D341Med (cell line): ENCODE data around the gene USP5.

Source experiments
- DNase-seq: peaks from one replicate; pipeline ENCODE4 v3.0.0; 2012; ENCODE audit warnings: low spot score

Gene USP5

DNA sequence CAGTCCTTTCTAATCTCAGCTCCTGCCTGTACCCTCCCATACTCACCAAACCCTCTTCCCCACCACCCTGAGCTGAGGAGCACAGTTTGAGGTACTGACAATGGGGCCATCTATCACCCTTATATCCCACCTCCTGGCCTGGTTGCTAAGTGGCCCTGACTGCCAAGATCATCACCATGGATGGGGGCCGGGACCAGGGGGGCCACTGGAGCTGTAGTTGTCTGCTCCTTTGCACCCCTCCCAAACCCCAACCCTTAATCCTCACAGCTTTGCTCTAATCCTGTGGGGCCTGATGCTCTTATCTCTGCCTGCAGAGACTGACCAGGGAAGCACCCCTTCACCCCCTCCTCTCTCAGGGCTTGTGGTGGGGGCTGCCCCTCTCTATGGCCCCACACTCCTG is 11.6 kb upstream of the USP5 start:
- DNase-seq: no peak

DNA sequence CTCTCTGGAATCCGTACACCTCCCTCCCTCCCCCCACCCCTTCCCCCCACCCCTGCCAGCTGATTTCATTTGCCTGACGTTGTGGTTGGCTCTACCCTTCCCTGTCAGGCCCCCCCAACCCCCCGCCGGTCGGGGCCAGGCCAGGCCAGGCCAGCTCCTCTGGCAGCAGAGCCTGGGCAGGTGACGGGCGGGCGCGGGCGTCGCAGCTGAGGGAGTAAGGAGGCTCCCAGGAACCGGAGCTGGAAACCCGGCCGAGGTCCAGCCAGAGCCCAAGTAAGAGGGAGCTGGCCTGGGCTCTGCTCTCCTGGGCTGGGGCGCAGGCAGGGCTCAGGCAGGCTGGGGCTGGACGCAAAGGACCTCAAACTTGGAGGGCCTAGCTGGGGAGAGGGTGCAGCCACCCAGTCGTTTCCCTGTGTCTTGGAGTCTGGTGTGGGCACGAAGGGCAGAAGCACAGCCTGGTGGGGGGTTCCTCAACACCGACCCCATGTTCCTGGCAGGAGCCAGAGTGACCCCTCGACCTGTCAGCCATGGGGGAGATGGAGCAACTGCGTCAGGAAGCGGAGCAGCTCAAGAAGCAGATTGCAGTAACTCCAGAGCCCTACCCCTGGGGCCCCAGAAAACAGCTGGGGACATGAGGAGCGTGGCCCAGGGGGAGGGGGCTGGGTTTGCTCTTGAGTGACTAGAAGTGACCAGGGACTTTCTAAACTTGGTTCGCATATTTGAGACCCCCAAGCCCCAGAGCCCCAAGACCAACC is 11.0 kb upstream of the USP5 start, which contains the start of gene GNB3:
Gene GNB3, plus strand, starts transcription at position 165 of the 755 bp plus-strand sequence. Its CDS starts 363 bp downstream, at position 528.
- peak; percentile 84 for DNase-seq

DNA sequence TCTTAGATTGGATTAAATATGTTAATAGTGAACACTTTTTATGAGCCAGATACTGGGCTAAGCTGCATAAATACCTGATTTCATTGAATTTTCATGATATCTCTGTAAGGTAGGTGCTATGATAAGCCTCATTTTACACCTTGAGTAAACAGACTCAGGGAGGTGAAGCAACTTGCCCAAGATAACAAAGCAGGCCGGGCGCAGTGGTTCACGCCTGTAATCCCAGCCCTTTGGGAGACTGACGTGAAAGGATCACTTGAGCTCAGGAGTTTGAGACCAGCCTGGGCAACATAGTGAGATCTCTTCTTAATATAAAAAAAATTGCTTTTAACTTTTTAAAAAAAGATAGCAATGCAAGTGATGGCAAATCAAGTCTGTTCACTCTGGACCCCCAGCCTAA is 9.9 kb upstream of the USP5 start:
- no peak for DNase-seq

DNA sequence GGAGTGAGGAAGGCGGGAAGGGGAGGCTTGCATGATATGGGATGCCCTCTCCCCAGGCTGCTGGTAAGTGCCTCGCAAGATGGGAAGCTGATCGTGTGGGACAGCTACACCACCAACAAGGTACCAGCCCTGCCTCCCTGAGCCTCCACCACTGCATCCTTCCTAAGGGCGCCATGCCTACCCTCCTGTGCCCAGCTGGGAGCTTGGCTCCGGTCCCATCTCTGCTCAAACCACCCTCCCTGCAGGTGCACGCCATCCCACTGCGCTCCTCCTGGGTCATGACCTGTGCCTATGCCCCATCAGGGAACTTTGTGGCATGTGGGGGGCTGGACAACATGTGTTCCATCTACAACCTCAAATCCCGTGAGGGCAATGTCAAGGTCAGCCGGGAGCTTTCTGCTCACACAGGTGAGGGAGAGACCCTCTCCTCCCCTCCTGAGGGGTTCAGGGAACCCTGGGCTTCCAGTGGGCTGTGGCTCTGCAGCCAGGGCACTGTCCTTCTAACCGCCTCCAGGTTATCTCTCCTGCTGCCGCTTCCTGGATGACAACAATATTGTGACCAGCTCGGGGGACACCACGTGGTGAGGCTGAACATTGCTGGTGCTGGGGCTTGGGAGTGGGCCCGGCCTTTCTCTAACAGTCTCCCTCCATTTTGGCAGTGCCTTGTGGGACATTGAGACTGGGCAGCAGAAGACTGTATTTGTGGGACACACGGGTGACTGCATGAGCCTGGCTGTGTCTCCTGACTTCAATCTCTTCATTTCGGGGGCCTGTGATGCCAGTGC is 8.6 kb upstream of the USP5 start:
- DNase-seq: peak; percentile 47

DNA sequence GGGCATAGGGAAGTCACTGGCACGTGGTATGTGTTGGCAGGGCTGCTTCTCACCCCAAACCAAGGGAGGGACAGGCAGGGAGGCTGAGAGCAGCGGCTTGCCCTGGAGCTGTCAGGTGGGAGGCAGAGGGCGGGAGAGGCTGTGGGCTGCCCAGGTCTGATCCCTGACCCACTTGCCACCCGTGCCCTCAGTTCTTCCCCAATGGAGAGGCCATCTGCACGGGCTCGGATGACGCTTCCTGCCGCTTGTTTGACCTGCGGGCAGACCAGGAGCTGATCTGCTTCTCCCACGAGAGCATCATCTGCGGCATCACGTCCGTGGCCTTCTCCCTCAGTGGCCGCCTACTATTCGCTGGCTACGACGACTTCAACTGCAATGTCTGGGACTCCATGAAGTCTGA is 6.6 kb upstream of the USP5 start:
- DNase-seq: no peak

DNA sequence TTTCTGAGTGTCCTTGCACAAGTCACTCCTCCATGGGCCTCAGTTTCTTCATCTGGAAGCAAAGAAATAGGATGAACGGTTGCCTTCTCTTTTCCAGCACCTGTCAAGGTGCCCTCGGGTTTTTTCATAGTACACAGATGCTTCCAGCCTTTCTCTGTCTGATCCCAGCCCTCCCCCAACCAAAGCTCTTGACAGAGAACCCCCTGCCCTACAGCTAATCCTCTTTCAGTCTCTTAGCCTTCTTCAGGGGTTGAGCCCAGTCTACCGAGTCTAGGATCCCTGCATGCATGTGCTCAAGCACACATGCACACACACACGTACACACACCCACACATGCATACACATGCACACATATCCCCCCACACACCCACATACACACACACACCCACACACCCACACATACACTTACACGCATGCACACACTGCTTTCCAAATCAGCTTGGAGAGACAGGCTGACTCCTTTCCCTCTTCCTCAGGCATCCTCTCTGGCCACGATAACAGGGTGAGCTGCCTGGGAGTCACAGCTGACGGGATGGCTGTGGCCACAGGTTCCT is 5.6 kb upstream of the USP5 start:
- peak; percentile 64 for DNase-seq

DNA sequence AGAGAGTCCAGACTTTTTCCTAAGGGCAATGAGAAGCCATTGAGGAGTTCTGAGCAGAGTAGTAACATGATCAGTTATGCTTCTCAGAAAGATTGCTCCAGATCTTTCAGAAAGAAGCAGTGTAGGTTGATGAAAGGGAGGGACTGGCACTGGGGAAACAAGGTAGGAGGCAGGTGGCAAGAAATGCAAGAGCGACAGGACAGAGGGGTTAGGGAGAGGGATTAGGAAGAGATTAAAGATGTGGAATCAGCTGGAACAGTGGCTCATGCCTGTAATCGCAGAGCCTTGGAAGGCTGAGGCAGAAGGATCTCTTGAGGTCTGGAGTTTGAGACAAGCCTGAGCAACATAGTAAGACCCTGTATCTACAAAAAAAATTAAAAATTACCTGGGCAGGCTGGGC is 4.3 kb upstream of the USP5 start:
- peak; percentile 51 for DNase-seq

DNA sequence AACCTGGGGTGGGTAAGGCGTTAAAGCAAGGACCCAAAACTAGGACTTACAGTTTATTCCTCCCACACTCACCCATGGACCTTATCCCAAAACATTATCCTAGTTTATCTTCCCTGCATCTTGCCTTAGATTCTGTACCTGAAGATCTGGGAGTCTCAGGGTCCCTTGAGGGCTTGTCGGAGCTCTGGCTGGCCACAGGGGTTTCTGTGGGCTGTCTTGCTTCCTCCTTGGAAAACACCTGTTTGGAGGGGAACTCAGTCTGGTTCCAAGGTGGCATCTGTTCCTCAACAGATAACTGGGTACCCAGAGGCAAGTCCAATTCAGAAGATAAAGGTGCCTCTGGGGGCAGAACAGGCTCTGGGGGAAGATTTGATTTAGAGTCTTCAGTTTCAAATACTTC is 2.5 kb upstream of the USP5 start:
- no peak for DNase-seq

DNA sequence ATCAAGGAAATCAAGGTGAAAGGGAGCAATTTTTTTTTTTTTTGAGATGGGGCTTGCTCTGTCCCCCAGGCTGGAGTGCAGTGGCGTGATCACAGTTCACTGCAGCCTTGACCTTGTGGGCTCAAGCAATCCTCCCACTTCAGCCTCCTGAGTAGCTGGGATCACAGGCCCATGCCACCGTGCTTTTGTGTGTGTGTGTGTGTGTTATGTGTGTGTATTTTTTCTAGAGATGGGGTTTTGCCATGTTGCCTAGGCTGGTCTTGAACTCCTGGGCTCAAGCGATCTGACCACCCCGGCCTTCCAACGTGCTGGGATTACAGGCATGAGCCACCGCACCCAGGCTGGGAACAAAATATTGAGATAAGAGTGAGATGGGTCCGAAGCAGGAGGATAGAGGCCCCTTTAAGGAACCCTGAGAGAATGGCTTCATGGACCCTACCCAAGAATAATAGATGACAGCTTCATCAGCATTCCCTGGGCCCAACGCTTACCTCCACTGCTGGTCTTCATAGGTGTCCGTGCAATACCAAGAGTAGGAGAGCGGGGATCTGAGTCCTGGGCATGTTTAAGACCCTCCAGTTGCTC is 1.9 kb upstream of the USP5 start:
- no peak for DNase-seq

DNA sequence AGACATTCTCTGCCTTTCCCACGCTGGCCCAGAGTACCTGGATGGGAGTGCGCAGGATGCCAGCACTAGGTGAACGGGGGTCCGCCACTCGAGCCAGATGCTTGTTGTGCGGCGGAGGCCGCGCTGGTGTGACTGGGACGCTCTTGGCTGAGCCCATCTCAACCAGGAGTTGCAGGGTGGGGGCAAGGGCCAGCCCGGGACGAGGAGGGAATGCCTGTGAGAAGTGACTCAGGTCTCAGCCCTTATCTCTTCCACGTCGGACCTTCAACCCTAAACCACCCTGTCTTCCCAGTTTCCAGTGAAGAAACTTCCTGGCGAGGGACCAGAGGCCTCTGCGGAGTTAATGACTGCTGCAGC is 1.2 kb upstream of the USP5 start:
- no peak for DNase-seq

DNA sequence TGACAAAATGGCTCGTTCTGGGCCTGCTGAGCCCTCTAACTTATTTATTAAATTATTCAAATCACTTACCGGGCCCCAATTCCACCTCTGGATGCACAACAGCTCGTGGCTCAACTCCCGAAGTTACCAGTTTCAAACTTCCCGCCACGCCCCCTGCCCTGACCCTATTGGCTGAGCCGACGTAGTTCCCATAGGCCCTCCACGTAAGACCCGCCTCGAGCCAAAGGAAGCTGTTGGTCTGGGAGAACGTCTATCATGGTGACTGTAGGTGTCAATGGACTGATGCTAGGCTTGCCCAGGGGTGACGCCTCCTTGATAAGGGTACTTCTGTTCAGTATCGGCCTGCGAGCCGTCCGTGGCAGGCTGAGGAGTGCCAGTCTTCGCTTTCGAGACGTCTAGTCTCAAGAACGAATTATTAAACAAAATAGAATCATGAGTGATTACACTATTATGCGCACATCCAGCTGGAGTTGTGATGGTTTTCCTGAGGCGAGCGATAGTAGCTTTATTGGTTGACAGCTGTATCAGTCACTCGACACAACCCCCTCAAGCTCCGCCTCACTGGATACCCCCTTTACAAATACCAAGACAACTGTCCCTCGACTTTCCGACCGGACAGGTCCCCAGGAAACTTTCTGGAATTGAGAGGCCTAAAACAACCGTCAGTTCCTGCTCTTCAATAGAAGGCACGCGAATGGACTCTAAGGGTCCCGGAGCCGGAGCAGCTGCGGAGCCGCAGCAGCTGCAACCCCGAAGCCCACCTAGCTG is 613 bp upstream of the USP5 start, which contains the start of gene CDCA3:
Gene CDCA3, minus strand, starts transcription at position 134 of the 768 bp plus-strand sequence. CDS start 334 bp downstream, outside the sequence.
- DNase-seq: peak; percentile 92

DNA sequence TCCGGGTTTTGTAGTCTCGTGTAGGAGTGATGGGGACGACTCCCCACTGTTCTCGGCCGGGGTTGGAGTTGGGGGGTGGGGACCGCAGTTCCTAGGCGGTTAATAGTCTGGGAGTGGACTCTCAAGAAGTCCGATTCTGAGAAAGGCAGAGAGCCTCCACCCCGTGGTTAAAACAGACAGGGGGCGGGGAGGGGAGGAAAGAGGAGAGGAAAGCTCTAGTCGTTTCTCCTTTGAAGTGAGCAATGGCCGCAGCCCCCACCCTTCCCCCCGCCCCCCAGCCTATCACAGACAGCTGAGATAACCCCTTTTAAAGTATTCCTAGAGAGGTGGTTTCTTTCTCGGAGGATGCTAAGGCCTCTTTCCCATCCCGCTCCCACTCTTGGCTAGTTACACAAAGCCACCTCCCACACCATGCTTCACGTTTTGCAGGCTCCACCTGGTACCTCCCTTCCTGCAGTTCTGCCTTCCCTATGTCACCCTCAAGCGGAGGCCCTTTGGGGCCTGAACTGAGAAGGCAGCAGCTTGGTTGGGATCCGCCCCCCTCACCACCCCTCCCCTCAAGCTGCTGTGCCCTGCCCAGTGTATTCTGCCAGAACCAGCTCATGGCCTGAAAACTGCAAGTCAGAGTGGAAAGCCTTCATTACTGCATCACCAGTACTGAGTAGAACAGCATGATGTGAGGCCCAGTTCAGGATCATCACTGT is 853 bp downstream of the USP5 start:
- DNase-seq: peak; percentile 79

DNA sequence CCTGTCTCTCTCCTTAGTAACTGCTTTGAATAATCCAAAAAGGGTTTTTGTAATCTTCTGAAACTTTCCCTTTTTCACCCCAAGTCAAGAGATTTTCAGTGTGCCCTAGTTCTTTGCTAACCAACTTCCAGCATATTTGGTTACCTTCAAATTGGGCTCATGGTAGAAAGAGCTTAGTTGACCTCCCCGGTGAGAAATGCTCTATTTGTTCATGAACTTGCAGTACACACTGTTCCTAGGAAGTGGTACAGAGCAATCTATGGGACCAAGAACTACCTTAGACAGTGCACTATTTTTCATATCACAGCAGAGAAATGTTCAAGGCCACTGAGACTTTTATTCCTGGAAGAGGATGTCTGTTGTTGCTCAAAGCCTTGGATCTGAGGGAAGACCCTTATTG is 1.7 kb downstream of the USP5 start:
- DNase-seq: no peak

DNA sequence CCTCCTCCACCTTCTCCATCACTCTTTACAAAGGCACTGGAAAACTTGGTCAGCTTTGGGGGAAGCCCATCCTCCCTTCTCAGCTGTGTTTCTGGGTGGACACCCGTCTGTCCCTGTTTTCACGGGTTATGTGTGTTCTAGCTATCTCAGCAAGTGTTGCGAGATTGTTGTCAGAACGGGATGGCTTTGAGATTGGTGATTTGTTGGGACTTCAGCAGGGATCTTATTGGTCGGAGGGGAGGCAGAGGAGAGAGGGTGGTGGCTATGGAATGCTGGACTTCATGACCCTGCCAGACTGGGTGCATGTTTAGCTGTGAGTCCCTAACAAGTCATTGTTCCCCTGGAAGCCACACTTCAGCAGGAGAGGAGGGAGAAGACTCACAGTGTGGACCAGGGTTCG is 2.1 kb downstream of the USP5 start:
- DNase-seq: no peak

DNA sequence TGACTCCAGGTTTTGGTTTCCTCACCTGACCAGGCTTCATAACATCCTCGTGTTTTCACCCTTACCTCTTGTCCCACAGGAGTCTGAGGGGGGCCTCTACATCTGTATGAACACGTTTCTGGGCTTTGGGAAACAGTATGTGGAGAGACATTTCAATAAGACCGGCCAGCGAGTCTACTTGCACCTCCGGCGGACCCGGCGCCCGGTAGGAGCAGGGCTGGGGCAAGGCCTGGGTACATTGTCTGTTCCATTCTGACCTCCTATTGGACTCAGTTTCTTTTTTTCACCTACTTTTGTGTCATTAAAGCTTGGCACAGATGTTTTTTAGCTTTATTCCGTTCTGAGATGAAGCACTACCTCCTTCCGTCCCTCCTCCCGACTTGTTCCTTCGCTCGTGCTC is 3.4 kb downstream of the USP5 start:
- DNase-seq: no peak

DNA sequence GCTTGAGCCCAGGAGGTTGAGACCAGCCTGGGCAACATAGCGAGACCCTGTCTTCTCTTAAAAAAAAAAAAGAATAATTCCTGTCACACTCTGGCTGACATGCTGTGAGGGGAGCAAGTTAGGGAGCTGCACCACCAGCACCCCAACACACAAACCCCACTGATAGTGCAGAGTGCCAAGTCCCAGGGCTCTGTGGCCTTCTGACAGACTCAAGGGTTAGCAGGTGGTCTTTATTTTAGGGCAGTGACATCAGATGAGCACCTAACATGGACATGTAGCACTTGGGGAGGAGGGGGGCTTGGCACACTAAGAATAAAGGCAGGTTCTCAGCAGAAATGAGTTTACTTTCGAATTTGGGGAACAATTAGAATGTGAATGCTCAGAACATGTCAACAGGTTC is 6.8 kb downstream of the USP5 start:
- no peak for DNase-seq

DNA sequence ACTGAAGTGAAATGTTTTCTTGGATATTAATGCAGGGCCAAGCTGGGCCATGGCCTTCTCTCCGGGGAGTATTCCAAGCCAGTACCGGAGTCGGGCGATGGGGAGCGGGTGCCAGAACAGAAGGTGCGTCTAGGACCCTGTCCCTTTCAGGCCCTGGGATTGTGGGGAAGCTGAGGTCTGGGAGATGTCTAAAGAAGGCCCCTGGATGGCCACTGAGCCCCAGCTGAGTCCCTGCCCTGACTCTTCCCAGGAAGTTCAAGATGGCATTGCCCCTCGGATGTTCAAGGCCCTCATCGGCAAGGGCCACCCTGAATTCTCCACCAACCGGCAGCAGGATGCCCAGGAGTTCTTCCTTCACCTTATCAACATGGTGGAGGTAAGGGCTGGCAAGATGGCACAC is 8.2 kb downstream of the USP5 start:
- no peak for DNase-seq

DNA sequence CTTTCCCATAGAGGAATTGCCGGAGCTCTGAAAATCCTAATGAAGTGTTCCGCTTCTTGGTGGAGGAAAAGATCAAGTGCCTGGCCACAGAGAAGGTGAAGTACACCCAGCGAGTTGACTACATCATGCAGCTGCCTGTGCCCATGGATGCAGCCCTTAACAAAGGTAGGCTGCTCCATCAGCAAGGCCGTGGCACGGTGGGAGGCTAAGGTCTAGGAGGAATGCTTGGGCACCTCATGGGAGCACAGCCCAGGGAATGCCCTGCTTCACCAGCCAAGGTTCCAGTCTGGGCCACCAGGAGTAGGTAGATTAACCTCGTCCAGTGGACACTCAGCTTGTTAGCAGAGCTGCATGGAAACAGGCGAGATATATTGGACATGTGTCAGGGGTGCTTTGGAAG is 9.0 kb downstream of the USP5 start:
- no peak for DNase-seq

DNA sequence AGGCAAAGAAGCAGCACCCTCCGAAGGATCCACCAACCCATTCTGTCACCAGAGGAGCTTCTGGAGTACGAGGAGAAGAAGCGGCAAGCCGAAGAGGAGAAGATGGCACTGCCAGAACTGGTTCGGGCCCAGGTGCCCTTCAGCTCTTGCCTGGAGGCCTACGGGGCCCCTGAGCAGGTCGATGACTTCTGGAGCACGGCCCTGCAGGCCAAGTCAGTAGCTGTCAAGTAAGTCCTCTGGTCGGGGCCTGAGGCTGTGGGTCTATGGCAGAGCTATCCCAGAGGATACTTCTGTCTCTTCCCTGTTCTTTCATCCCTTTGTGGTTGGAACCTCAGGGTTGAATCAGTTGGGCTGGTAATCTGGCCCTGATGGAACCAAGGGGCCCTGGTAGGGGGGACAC is 9.4 kb downstream of the USP5 start:
- no peak for DNase-seq

DNA sequence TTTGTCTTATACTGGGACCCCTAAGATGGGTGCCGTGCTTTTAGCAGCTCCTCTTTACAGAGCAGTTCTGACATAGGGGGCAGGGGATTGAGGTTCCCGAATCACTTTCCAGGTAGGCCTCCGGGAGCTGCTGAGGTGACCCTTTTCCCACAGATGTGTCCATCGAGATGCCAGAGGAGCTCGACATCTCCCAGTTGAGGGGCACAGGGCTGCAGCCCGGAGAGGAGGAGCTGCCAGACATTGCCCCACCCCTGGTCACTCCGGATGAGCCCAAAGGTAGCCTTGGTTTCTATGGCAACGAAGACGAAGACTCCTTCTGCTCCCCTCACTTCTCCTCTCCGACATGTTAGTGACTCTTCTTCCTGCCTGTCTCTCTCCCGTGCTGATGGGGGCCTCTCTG is 11.1 kb downstream of the USP5 start:
- DNase-seq: no peak

DNA sequence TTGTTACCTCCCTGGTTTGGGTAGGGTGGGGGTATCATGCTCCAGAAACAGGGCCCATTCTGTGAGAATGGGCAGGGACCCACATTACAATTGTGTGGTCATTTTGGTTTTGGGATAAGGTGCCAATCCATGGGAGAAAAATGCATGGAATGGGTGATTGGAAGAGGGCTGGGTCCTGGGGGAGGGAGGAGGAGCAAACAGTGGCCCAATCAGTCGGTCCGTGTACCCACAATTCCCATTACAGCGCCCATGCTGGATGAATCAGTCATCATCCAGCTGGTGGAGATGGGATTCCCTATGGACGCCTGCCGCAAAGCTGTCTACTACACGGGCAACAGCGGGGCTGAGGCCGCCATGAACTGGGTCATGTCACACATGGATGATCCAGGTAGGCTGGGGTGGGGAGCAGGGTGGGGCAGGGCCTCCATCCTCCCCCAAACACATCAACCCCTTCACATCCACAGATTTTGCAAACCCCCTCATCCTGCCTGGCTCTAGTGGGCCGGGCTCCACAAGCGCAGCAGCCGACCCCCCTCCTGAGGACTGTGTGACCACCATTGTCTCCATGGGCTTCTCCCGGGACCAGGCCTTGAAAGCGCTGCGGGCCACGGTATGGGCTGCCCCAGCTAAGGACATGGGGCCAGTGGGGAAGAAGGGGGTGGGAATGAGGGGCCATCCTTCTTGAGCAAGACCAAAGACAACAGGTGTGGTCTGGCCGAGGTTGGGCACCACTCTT is 11.8 kb downstream of the USP5 start:
- DNase-seq: peak; percentile 10
